GM18508 (cell line): ENCODE data around the gene NSDHL.
"Not testable (repeated sequence)": the region's sequence is repeated elsewhere in the genome, so short reads cannot be mapped to it uniquely, and the experiment has no call there.

Experiments used
- ATAC-seq: cut with Tn5 transposase; IDR thresholded peaks from one replicate; pipeline ENCODE4 v1.9.1; 2021; ENCODE audit warnings: moderate number of reproducible peaks; ENCODE audit not compliant: insufficient read depth, unreplicated experiment

Gene NSDHL

GRCh38 chrX:152910018-152910417 lies 79.2 kb downstream of the NSDHL start:
- not testable (repeated sequence) for ATAC-seq

- no peak for ATAC-seq
Observed at GRCh38 chrX:152912106-152912505, 81.2 kb downstream of the NSDHL start.

GRCh38 chrX:152912641-152913040 lies 81.8 kb downstream of the NSDHL start:
- no peak for ATAC-seq

GRCh38 chrX:152913346-152913745 lies 82.5 kb downstream of the NSDHL start:
- no peak for ATAC-seq

GRCh38 chrX:152913910-152914309 lies 83.0 kb downstream of the NSDHL start:
- no peak for ATAC-seq

GRCh38 chrX:152915541-152916241 lies 84.8 kb downstream of the NSDHL start:
- ATAC-seq, result peak; percentile 64

- ATAC-seq, result no peak
Observed at GRCh38 chrX:152917656-152918579, 87.1 kb downstream of the NSDHL start.

GRCh38 chrX:152918707-152919106 lies 87.8 kb downstream of the NSDHL start:
- no peak for ATAC-seq
